Colonic mucosa (tissue), 4 donors: ENCODE measurements around the gene CDKL5. TPM values are rescaled to one million over a fixed set of nuclear protein-coding genes. Genes with fewer than 3 reads are reported as not detected.

ENCODE experiments used
- DNase-seq: peaks from one replicate; pipeline ENCODE4 v3.0.0-alpha.2; 2020
- H3K27ac ChIP-seq: fragments of 200-600 bp; one replicate; pipeline ENCODE4 v1.8.0; 2021
- H3K27me3 ChIP-seq: fragments of 200-600 bp; one replicate; pipeline ENCODE4 v1.8.0; 2021
- H3K36me3 ChIP-seq: fragments of 200-600 bp; one replicate; pipeline ENCODE4 v1.8.0; 2021
- H3K4me1 ChIP-seq: fragments of 200-600 bp; one replicate; pipeline ENCODE4 v1.8.0; 2021; ENCODE audit warnings: mild to moderate bottlenecking
- H3K4me3 ChIP-seq: fragments of 200-600 bp; one replicate; pipeline ENCODE4 v1.8.0; 2021
- H3K9ac ChIP-seq, 2 donors: one replicate each; pipeline ENCODE4 v1.7.0; 2013; ENCODE audit warnings: control low read depth in 2 of 2, low read depth in 2 of 2, low read length in 2 of 2
- H3K9me3 ChIP-seq: fragments of 200-600 bp; one replicate; pipeline ENCODE4 v1.8.0; 2021
- intact Hi-C: fragments of 100-400 bp; cut with DNase I; formaldehyde crosslinking; loops from one replicate; pipeline ENCODE4 v1.14.1; 2022
- total RNA-seq, 2 donors: library from RNA; stranded (reverse); fragmentation: NEBNext Ultra II Directional in 1 of 2; extraction: Animal tissue kit (Norgen Biotek cat#: 25700) in 1 of 2; gene quantifications; one replicate each; pipeline ENCODE4 v1.2.1, GENCODE V29; 2021
- TF ChIP-seq, protein P1 (sequence below): fragments of 200-600 bp; IDR thresholded peaks from one replicate; pipeline ENCODE4 v1.8.0; 2022; ENCODE audit warnings: antibody characterized with exemption, mild to moderate bottlenecking
- donor health status: healthy.
- donor health status: DM: no; HTN: no; CAD: no.
- donor health status: DM: no; HTN: no; CAD: no.

CDKL5 gene
- total RNA-seq, 2 donors from 2014 or later = 3.7 to 4.4 TPM

DNA sequence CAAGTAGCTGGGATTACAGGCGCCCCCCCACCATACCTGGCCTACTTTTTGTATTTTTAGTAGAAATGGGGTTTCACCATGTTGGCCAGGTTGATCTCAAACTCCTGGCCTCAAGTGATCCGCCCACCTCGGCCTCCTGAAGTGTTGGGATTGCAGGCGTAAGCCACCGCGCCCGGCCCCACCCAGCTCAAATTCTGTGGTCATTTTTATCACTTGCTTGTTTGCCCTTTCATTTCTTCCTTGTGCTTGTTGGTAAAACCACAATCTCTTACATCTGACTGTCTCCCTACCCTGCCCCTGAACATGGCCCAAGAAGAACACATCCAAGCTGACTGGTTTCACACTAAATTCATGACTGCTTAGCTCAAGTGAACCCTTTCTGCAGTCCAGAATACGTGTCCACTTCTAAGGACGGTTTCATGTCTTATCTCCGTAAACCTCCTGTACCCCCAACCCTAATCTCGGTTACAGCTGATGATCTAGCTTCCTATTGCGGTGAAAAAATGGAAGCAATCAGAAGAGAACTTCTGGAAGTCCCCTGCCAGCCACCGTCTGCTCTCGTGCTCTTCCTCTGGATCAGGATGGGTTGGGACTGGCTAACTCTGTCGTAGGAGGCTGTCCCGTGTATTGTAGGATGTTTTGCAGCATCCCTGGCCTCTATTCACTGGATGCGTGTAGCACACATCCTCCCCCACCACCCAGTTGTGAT lies 251.9 kb downstream of the CDKL5 start:
- Histone ChIP-seq H3K9me3 (no peaks in the 10 kb centered on the region), H3K9ac (no peak overlapping the region), H3K27me3 (no peaks in the 10 kb centered on the region), H3K36me3 (no peaks in the 10 kb centered on the region), H3K27ac (no peak overlapping the region), H3K4me1 (no peaks in the 10 kb centered on the region), H3K4me3 (no peak overlapping the region)
- TF ChIP-seq, protein P1, sequence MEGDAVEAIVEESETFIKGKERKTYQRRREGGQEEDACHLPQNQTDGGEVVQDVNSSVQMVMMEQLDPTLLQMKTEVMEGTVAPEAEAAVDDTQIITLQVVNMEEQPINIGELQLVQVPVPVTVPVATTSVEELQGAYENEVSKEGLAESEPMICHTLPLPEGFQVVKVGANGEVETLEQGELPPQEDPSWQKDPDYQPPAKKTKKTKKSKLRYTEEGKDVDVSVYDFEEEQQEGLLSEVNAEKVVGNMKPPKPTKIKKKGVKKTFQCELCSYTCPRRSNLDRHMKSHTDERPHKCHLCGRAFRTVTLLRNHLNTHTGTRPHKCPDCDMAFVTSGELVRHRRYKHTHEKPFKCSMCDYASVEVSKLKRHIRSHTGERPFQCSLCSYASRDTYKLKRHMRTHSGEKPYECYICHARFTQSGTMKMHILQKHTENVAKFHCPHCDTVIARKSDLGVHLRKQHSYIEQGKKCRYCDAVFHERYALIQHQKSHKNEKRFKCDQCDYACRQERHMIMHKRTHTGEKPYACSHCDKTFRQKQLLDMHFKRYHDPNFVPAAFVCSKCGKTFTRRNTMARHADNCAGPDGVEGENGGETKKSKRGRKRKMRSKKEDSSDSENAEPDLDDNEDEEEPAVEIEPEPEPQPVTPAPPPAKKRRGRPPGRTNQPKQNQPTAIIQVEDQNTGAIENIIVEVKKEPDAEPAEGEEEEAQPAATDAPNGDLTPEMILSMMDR = no peak
- intact Hi-C loops = loop anchor here (10.0 kb wide), 1 partner anchor 253 kb away; the partner anchor contains the start of gene CDKL5
- DNase-seq = no peak

- no peaks in the 10 kb centered on the region for H3K36me3 ChIP-seq
- no peaks in the 10 kb centered on the region for H3K4me1 ChIP-seq
- no peaks in the 10 kb centered on the region for H3K9me3 ChIP-seq
- no peak for DNase-seq
- H3K27ac ChIP-seq = no peak overlapping the region
- H3K4me3 ChIP-seq = no peak overlapping the region
- no peaks in the 10 kb centered on the region for H3K27me3 ChIP-seq
- TF ChIP-seq, protein P1 = no peak
- intact Hi-C loops = no loop called here
- no peak overlapping the region for H3K9ac ChIP-seq
These were observed 256.6 kb downstream of the CDKL5 start for GRCh38 chrX:18681996-18682395.

DNA sequence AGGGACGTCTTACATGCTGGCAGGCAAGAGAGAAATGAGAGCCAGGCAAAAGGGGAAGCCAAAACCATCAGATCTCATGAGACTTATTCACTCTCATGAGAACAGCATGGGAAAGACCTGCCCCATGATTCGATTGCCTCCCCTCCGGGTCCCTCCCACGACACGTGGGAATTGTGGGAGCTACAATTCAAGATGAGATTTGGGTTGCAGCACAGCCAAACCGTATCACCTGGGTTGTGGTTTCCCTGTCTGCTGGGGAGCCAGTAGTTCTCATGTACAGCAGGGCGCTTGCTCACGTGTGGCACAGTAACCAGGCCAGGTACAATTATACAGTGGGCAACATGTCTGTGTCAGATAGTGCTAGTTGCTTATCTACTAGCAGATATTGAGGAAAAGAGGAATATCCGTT lies 257.6 kb downstream of the CDKL5 start:
- TF ChIP-seq, protein P1 = no peak
- H3K9ac ChIP-seq = no peak overlapping the region
- H3K27me3 ChIP-seq = no peaks in the 10 kb centered on the region
- no peak for DNase-seq
- intact Hi-C loops = no loop called here
- H3K27ac ChIP-seq = no peak overlapping the region
- H3K4me1 ChIP-seq = no peaks in the 10 kb centered on the region
- H3K4me3 ChIP-seq = no peak overlapping the region
- no peaks in the 10 kb centered on the region for H3K36me3 ChIP-seq
- H3K9me3 ChIP-seq = no peaks in the 10 kb centered on the region

DNA sequence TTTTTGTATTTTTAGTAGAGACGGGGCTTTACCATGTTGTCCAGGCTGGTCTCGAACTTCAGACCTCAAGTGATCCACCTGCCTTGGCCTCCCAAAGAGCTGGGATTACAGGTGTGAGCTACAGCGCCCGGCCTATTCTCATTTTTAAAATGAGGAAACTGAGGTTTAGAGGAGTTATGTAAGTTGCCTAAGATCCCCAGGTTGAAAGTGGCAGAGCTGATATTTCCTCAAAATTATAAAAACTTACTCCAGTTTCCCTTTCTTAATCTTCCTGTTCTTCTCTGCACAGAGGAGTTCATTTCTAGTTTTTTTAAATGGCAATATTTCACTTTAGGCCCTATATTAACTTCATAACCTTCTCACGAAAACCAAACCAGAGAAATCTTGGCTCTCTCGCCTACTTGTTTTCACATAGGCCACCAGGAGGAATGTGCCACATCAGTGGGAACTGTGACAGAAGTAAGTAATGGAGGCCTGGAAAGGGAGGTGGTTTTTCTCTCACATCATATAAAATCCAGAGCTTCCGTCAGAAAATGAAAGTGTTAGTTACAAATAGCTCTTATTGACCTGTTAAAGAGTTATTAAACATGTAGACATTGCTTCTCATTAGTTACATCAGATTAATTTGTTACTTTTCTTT lies 262.6 kb downstream of the CDKL5 start:
- H3K36me3 ChIP-seq = no peaks in the 10 kb centered on the region
- no peaks in the 10 kb centered on the region for H3K27me3 ChIP-seq
- no peak overlapping the region for H3K9ac ChIP-seq
- intact Hi-C loops = no loop called here
- H3K27ac ChIP-seq = no peak overlapping the region
- no peaks in the 10 kb centered on the region for H3K4me1 ChIP-seq
- no peak for DNase-seq
- no peaks in the 10 kb centered on the region for H3K9me3 ChIP-seq
- H3K4me3 ChIP-seq = no peak overlapping the region
- TF ChIP-seq, protein P1 = no peak

- Histone ChIP-seq H3K27ac (no peak overlapping the region), H3K9me3 (no peaks in the 10 kb centered on the region), H3K4me3 (no peak overlapping the region), H3K9ac (no peak overlapping the region), H3K27me3 (no peaks in the 10 kb centered on the region), H3K36me3 (no peaks in the 10 kb centered on the region), H3K4me1 (no peaks in the 10 kb centered on the region)
- DNase-seq = no peak
- TF ChIP-seq, protein P1 = no peak
- intact Hi-C loops = no loop called here
These were observed 266.0 kb downstream of the CDKL5 start for GRCh38 chrX:18691431-18691830.
